ENCODE measurements around the gene ZNF846. TPM values are rescaled to one million over a fixed set of nuclear protein-coding genes. Genes with fewer than 3 reads are reported as not detected.
"Not testable (repeated sequence)": the region's sequence is repeated elsewhere in the genome, so short reads cannot be mapped to it uniquely, and the experiment has no call there.

Gene ZNF846
- total RNA-seq, 6 experiments from 2014 or later, result 3.9 to 6.2 (median 4.9) TPM

DNA sequence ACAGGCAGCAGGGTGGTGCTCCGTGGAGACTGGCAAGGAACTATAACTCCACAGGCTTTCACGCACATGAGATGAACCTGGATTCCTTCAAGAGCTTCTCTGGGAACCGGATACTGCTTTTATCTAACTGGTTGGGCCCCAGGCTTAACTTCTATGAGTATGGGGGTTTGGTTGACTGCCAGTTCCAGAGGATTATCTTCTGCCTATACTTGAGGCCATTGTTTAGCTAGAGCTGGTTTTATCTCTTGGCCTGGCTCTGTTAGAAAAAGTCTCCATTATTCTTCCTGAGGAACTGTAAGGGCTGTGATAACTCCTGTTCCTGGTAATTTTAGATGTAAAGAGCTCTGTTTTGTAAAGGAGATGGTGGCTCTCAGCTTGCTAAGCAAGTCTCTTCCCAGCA, 40.9 kb downstream of the ZNF846 start:
- Mint-ChIP-seq H3K27ac (no peak overlapping the region), H3K9me3 (peaks cover 18% of the 10 kb centered on the region; the same call in 1 of the 2 replicates), H3K4me1 (ENCODE audit: low read depth) (no peaks in the 10 kb centered on the region), H3K36me3 (ENCODE audit: low read depth) (no peaks in the 10 kb centered on the region; the same call in 1 of the 2 replicates), H3K27me3 (ENCODE audit: insufficient read depth) (no peaks in the 10 kb centered on the region; the same call in 1 of the 2 replicates), H3K4me3 (no peak overlapping the region)
- TF ChIP-seq, protein P1, sequence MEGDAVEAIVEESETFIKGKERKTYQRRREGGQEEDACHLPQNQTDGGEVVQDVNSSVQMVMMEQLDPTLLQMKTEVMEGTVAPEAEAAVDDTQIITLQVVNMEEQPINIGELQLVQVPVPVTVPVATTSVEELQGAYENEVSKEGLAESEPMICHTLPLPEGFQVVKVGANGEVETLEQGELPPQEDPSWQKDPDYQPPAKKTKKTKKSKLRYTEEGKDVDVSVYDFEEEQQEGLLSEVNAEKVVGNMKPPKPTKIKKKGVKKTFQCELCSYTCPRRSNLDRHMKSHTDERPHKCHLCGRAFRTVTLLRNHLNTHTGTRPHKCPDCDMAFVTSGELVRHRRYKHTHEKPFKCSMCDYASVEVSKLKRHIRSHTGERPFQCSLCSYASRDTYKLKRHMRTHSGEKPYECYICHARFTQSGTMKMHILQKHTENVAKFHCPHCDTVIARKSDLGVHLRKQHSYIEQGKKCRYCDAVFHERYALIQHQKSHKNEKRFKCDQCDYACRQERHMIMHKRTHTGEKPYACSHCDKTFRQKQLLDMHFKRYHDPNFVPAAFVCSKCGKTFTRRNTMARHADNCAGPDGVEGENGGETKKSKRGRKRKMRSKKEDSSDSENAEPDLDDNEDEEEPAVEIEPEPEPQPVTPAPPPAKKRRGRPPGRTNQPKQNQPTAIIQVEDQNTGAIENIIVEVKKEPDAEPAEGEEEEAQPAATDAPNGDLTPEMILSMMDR (IDR thresholded peaks at IDR 0.05), result no peak
- DNase-seq, result no peak

DNA sequence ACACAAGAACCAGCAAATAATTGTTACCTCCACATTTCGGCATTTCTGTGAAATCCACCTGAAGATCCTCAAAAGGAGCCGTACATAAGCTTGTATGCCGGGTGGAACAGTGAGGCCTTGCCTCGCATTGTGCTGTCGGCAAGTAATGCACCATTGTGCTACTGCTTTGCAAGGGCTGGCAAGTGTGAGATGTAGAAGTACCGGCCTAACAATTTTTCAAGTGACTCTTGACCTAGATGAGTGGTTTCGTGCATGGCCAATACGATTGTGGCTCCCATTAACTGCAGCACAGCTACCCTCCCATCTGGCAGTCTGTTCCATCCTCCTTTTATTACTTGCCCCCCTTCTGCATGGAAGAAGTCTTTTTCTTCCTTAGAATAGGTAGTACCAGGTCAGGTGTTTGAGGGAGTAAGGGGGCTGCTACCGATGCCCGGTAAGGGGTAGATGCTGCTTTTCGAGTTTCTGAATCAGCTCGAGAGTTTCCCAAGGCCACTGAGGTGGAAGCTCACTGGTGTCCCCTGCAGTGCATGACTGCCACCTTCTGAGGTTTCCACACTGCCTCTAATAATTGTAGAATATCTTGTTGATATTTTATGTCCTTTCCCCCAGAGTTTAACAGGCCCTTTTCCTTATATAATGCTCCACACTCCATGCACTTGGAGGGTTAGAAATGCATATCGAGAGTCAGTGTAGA, 42.9 kb downstream of the ZNF846 start:
- H3K9me3 Mint-ChIP-seq, result peaks cover 18% of the 10 kb centered on the region; the same call in 1 of the 2 replicates
- not testable (repeated sequence) for H3K36me3 Mint-ChIP-seq (ENCODE audit: low read depth); H3K4me1 Mint-ChIP-seq (ENCODE audit: low read depth); H3K27me3 Mint-ChIP-seq (ENCODE audit: insufficient read depth); DNase-seq; H3K27ac Mint-ChIP-seq; H3K4me3 Mint-ChIP-seq

- Mint-ChIP-seq H3K9me3 (peaks cover 18% of the 10 kb centered on the region; the same call in 1 of the 2 replicates), H3K27me3 (ENCODE audit: insufficient read depth) (peaks cover 2% of the 10 kb centered on the region; the same call in 1 of the 2 replicates), H3K27ac (no peak overlapping the region), H3K36me3 (ENCODE audit: low read depth) (no peaks in the 10 kb centered on the region; the same call in 1 of the 2 replicates), H3K4me3 (no peak overlapping the region), H3K4me1 (ENCODE audit: low read depth) (no peaks in the 10 kb centered on the region)
- TF ChIP-seq, protein P1 (IDR thresholded peaks at IDR 0.05), result no peak
- DNase-seq, result no peak
These were observed 44.4 kb downstream of the ZNF846 start for GRCh38 chr19:9724157-9724556.

DNA sequence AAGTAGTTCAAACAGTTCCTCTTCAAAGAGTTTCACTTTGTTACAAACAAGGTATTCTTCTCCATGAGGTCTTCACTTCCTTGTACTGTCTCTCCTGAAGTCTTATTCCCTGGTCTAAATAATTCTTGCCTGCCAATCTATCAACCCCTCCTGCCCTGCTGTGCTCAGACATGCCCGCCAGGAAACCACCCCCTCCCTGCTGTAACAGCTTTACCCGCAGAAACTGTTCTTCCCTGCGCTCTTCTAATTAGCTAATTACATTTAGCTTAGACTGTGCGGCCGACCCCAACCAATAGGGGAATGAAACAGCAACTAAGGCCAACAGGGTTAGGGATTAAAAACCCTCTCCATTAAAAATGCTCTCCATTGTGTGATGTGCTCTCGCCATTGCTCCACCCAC, 46.7 kb downstream of the ZNF846 start:
- DNase-seq, result no peak
- TF ChIP-seq, protein P1 (IDR thresholded peaks at IDR 0.05), result no peak
- peaks cover 18% of the 10 kb centered on the region; the same call in 1 of the 2 replicates for H3K9me3 Mint-ChIP-seq
- no peaks in the 10 kb centered on the region for H3K4me1 Mint-ChIP-seq (ENCODE audit: low read depth)
- peaks cover 3% of the 10 kb centered on the region for H3K27me3 Mint-ChIP-seq (ENCODE audit: insufficient read depth)
- no peak overlapping the region for H3K27ac Mint-ChIP-seq
- H3K36me3 Mint-ChIP-seq (ENCODE audit: low read depth), result no peaks in the 10 kb centered on the region; the same call in 1 of the 2 replicates
- H3K4me3 Mint-ChIP-seq, result peak overlapping the region; percentile 35

DNA sequence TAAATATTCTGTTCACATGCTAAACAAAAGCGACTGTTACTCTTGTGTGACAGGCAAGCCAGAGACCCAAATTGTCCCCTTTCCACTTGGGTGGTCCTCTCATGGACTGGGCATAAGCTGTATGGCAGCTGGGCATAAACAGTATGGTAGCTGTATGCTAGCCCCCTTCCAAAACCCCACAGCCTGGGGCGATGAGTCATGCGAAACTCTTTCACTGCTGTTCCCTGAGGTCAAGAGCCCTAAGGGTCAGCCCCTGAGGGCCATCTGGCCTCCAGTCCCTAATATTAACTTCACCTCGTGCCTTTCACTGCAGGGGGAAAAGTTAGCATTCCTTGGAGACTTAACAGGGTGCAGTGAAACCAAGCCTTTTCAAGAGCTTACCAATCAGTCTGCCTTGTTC, 48.0 kb downstream of the ZNF846 start:
- Mint-ChIP-seq H3K4me3 (no peak overlapping the region), H3K27me3 (ENCODE audit: insufficient read depth) (peaks cover 3% of the 10 kb centered on the region), H3K4me1 (ENCODE audit: low read depth) (no peaks in the 10 kb centered on the region), H3K9me3 (peaks cover 18% of the 10 kb centered on the region; the same call in 1 of the 2 replicates), H3K27ac (no peak overlapping the region), H3K36me3 (ENCODE audit: low read depth) (no peaks in the 10 kb centered on the region; the same call in 1 of the 2 replicates)
- TF ChIP-seq, protein P1 (IDR thresholded peaks at IDR 0.05), result no peak
- no peak for DNase-seq

GRCh38 chr19:9711815-9712214, 56.7 kb downstream of the ZNF846 start:
- TF ChIP-seq, protein P1 (IDR thresholded peaks at IDR 0.05), result no peak
- Mint-ChIP-seq H3K27me3 (ENCODE audit: insufficient read depth) (peaks cover 3% of the 10 kb centered on the region), H3K27ac (no peak overlapping the region), H3K4me3 (no peak overlapping the region), H3K4me1 (ENCODE audit: low read depth) (no peaks in the 10 kb centered on the region), H3K36me3 (ENCODE audit: low read depth) (no peaks in the 10 kb centered on the region), H3K9me3 (peaks cover 15% of the 10 kb centered on the region)
- no peak for DNase-seq
